NB4 (cell line): ENCODE measurements around the gene WDR81.

Experiments used
- DNase-seq: peaks from one replicate; pipeline ENCODE4 v3.0.0; 2010; ENCODE audit warnings: low read depth
- H3K4me3 ChIP-seq: one replicate; pipeline ENCODE4 v1.5.1; 2011; ENCODE audit warnings: mild to moderate bottlenecking, low read depth, low read length, moderate library complexity
- CTCF ChIP-seq: IDR thresholded peaks from one replicate; pipeline ENCODE4 v1.5.1; 2012; ENCODE audit warnings: low read depth, low read length
- MAX ChIP-seq: IDR thresholded peaks from 2 replicates; pipeline ENCODE4 v1.6.1; 2011; ENCODE audit warnings: low read depth, low read length
- MYC ChIP-seq: IDR thresholded peaks from 2 replicates; pipeline ENCODE4 v1.6.1; 2011; ENCODE audit warnings: low read depth, low read length
- POLR2A ChIP-seq: IDR thresholded peaks from 2 replicates; pipeline ENCODE4 v1.6.1; 2011; ENCODE audit warnings: mild to moderate bottlenecking; ENCODE audit not compliant: insufficient read length; ENCODE audit errors: extremely low read depth

The WDR81 gene

DNA sequence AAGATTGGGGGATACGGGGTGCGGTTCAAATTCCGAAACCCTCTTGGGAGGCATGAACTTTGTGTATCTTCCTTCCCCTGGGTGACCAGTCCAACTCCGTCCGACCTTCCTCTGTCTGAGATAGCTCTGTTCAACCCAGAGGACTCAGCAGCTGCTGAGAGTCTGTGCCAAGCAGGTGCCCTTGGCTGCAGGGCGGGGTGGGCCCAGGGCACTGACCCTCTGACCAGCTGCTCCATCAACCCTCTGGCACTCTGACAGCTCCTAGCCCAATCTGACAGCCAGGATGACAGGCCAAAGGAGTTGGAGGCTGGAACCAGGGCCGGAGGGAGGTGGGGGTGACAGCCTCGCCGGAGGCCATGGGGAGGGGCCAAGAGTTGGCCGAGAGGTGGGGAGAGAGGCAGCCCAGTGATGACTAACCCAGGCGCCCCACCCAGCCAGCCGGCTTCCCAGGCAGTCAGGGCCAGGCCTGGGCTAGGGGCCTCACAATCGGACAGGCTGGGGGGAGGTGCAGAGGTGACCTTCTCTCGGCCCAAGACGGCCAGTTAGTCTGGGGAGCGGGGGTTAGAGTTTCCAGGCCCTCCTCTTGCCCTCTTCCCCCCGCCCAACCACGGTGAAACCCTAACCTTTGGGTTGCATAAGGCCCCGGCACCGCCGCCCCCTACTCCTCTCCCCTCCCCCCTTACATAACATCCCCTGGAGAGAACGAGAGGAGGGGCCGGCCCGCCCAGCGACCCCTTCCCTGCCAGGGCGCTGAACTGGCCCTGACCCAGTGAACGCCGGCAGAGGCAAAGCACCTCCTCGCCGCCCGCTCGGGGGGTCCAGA lies 9.3 kb upstream of the WDR81 start:
- no peak overlapping the region for H3K4me3 ChIP-seq
- TF ChIP-seq POLR2A, result no peak
- no peak for TF ChIP-seq MYC
- no peak for TF ChIP-seq CTCF
- no peak for TF ChIP-seq MAX
- peak; percentile 52 for DNase-seq

- no peak for DNase-seq
- peak overlapping the region; percentile 44 for H3K4me3 ChIP-seq
- TF ChIP-seq MYC, result no peak
- no peak for TF ChIP-seq MAX
- no peak for TF ChIP-seq POLR2A
- no peak for TF ChIP-seq CTCF
Observed at GRCh38 chr17:1715803-1716075, 8.8 kb upstream of the WDR81 start.

GRCh38 chr17:1716076-1716911 lies 8.2 kb upstream of the WDR81 start:
- peak overlapping the region; percentile 72 for H3K4me3 ChIP-seq
- TF ChIP-seq MAX (no peak; the same call in 1 of the 2 replicates), POLR2A (no peak), CTCF (no peak), MYC (no peak)

GRCh38 chr17:1716912-1717695 lies 7.4 kb upstream of the WDR81 start:
- peak; percentile 51 for TF ChIP-seq MYC
- TF ChIP-seq CTCF, result no peak
- peak; percentile 33; the same call in 1 of the 2 replicates for TF ChIP-seq MAX
- TF ChIP-seq POLR2A, result no peak
- DNase-seq, result peak; percentile 95
- H3K4me3 ChIP-seq, result peak overlapping the region; percentile 72

More at GRCh38 chr17:1716076-1716911, 8.2 kb upstream of the WDR81 start:
- DNase-seq, result peak; percentile 98

GRCh38 chr17:1718362-1719165 lies 5.9 kb upstream of the WDR81 start:
- H3K4me3 ChIP-seq, result no peak overlapping the region
- no peak for TF ChIP-seq CTCF

More at GRCh38 chr17:1718362-1719165, 5.9 kb upstream of the WDR81 start:
- DNase-seq, result no peak
